Progenitor cell of endocrine pancreas (in vitro differentiated cells): ENCODE measurements around the gene HNRNPA0. TPM values are rescaled to one million over a fixed set of nuclear protein-coding genes. Genes with fewer than 3 reads are reported as not detected.
A peak's percentile ranks its signal among the peaks of the same experiment; 100 is the strongest.

Experiments
- DNase-seq: peaks from one replicate; pipeline ENCODE4 v3.0.0; 2021; ENCODE audit warnings: low spot score; ENCODE audit not compliant: unreplicated experiment
- H3K27ac Mint-ChIP-seq: 2 replicates; pipeline ENCODE4 v1.8.0; 2021; ENCODE audit warnings: mild to moderate bottlenecking, moderate library complexity, mixed read lengths
- H3K27me3 Mint-ChIP-seq: 2 replicates; pipeline ENCODE4 v1.8.0; 2021; ENCODE audit warnings: mixed read lengths
- H3K36me3 Mint-ChIP-seq: 2 replicates; pipeline ENCODE4 v1.8.0; 2022; ENCODE audit warnings: mixed read lengths; ENCODE audit not compliant: insufficient read depth
- H3K4me1 Mint-ChIP-seq: 2 replicates; pipeline ENCODE4 v1.8.0; 2021; ENCODE audit warnings: low read depth, mixed read lengths
- H3K4me3 Mint-ChIP-seq: 2 replicates; pipeline ENCODE4 v1.8.0; 2021; ENCODE audit warnings: low read depth, mild to moderate bottlenecking, moderate library complexity, mixed read lengths
- H3K9me3 Mint-ChIP-seq: 2 replicates; pipeline ENCODE4 v1.8.0; 2021; ENCODE audit warnings: low read depth, mixed read lengths
- total RNA-seq: library from RNA; stranded (reverse); gene quantifications from 2 replicates; pipeline ENCODE4 v1.2.1, GENCODE V29; 2021
- TF ChIP-seq, protein P1 (sequence below): fragments of 200-600 bp; sonication (generic); IDR thresholded peaks from one replicate; pipeline ENCODE4 v1.5.0; 2021; ENCODE audit warnings: antibody characterized with exemption, mild to moderate bottlenecking; ENCODE audit not compliant: unreplicated experiment

Gene HNRNPA0
- total RNA-seq, 1 donor from 2014 or later = 82.6 TPM

DNA sequence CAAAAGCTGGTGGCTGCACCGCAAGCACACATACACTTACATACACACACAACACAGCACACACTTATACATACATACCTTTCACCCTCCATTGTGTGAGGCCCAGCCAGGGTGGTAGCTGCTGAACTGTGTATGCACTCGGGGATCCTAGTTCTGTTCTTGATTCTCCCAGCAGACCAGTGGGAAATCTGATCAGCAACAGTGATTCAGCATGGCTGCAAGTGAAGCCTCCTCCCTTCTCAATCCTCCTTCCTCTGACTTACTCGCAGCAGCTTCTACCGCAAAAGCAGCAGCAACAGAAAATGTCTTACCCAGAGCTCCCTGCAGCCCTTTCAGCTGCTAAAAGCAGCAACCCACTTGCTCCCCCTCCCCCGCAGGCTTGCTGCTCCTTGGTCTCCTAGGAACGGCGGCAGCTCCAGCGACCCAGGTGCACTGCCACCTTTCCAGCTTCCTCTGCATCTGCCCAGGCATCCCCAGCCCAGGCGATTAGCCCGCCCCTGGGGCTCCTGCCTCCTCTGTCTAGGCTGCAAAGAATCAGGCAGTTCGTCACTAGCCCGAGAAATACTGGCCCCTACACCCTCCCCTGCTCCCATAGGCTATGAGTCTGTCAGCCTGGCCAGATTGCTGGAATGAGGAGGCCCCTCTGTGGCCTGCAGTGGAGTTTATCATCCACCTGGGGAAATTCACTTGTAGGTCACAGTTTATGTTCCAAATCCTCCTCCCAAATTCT lies 18.4 kb downstream of the HNRNPA0 start, which contains the start of gene KLHL3:
TSS of gene KLHL3 (minus strand) at position 535 of the 730 bp plus-strand sequence. CDS start at position 92, 443 bp downstream.
- no peak within 1 kb of the TSS for H3K4me3 Mint-ChIP-seq
- peaks cover 2% of the 10 kb centered on the region for H3K4me1 Mint-ChIP-seq
- H3K36me3 Mint-ChIP-seq = no peaks in the 10 kb centered on the region
- no peak within 1 kb of the TSS for H3K27ac Mint-ChIP-seq
- no peaks in the 10 kb centered on the region for H3K27me3 Mint-ChIP-seq
- TF ChIP-seq, protein P1, sequence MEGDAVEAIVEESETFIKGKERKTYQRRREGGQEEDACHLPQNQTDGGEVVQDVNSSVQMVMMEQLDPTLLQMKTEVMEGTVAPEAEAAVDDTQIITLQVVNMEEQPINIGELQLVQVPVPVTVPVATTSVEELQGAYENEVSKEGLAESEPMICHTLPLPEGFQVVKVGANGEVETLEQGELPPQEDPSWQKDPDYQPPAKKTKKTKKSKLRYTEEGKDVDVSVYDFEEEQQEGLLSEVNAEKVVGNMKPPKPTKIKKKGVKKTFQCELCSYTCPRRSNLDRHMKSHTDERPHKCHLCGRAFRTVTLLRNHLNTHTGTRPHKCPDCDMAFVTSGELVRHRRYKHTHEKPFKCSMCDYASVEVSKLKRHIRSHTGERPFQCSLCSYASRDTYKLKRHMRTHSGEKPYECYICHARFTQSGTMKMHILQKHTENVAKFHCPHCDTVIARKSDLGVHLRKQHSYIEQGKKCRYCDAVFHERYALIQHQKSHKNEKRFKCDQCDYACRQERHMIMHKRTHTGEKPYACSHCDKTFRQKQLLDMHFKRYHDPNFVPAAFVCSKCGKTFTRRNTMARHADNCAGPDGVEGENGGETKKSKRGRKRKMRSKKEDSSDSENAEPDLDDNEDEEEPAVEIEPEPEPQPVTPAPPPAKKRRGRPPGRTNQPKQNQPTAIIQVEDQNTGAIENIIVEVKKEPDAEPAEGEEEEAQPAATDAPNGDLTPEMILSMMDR = peak; percentile 23
- peak; percentile 52 for DNase-seq
- no peaks in the 10 kb centered on the region for H3K9me3 Mint-ChIP-seq

DNA sequence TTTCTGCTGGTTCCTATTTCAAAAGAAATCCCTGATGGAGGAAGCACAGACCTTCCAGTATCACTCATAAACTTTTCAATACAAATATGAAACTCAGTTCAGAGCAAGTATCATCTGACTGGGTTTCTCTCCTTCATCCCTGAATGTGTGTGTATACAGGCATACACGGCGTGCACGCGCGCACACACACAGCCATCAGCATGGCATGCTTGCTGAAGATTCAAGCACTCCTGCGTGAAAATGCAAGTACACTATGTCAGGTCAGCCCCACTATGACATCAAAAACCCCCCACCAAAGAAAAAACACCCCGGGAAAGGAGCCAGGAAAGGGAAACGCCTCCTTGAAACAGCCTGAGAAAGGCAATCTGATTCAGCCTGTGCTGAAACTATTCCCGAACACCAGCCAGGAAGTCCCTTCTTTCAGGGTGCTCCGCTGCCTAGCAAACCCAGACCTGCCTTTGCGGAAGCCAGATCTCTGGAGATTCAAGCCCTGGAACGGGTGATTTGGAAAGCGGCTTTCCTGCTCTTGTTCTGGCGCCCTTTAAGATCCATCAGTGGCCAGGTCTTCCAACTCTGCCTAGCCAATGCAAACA lies 19.1 kb downstream of the HNRNPA0 start:
- TF ChIP-seq, protein P1 = no peak
- peaks cover 2% of the 10 kb centered on the region for H3K4me1 Mint-ChIP-seq
- DNase-seq = no peak
- H3K4me3 Mint-ChIP-seq = no peak overlapping the region
- no peaks in the 10 kb centered on the region for H3K9me3 Mint-ChIP-seq
- H3K36me3 Mint-ChIP-seq = no peaks in the 10 kb centered on the region
- no peak overlapping the region for H3K27ac Mint-ChIP-seq
- no peaks in the 10 kb centered on the region for H3K27me3 Mint-ChIP-seq

DNA sequence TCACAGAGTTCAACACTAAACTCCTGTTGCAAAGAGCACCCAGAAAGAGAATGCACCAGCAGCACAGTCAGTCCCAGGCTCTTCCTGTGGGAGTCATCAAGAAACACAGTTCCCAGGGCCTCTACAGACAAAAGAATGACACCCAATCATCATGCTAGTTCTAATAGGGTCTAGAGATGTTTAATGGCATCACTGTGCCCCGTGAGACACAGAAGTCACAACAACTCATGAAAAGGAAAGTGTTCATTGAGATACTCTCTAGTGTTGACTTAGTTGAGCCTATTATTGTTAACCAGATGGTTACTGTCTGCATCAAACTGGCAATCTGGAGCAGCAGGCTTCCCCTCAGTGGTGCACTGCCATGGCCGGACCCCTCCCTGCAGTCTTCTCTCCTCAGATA lies 19.8 kb downstream of the HNRNPA0 start:
- peak overlapping the region; percentile 50 for H3K27ac Mint-ChIP-seq
- H3K36me3 Mint-ChIP-seq = no peaks in the 10 kb centered on the region
- no peak overlapping the region for H3K4me3 Mint-ChIP-seq
- no peaks in the 10 kb centered on the region for H3K9me3 Mint-ChIP-seq
- no peaks in the 10 kb centered on the region for H3K27me3 Mint-ChIP-seq
- DNase-seq = no peak
- peaks cover 2% of the 10 kb centered on the region for H3K4me1 Mint-ChIP-seq
- TF ChIP-seq, protein P1 = no peak

DNA sequence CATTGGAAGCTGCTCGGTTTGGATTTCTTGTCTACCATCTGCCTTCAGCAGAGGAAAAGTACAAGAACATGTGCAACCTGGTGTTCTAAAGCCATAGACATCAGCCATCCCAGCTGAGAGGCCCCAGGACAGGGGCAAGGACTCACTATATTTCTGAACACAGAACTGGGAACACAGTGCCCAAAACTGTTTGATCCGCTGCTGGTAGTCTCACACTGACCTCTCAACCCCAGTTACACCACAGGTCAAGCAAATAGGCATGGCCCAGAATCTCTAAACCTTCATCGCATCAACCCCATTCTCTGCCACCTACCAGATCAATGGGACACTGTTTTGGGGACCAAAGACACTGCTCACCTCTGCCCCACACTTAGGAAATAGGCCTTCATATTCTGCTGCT lies 20.2 kb downstream of the HNRNPA0 start:
- H3K4me3 Mint-ChIP-seq = no peak overlapping the region
- H3K9me3 Mint-ChIP-seq = no peaks in the 10 kb centered on the region
- no peak for DNase-seq
- no peaks in the 10 kb centered on the region for H3K27me3 Mint-ChIP-seq
- H3K36me3 Mint-ChIP-seq = no peaks in the 10 kb centered on the region
- no peak overlapping the region for H3K27ac Mint-ChIP-seq
- TF ChIP-seq, protein P1 = no peak
- peaks cover 2% of the 10 kb centered on the region for H3K4me1 Mint-ChIP-seq

DNA sequence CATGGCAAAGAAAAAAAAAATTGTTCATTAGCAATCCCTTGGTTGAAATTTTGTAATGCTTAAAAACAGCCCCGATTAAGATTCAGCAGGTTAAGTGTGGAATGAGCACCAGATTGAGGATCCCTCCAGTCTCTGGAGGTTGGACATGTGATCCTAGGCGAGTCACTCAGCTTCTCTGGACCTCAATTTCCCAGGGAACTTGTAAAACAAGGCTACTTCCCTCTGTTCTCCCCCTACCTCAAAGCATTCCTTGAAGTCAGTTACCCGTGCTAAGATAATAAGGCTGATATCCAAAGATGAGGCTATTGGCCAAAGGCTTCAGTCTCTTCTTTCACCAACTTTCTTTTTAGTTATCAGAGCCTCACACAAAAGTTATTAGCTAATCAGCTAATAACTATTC lies 21.2 kb downstream of the HNRNPA0 start:
- no peak overlapping the region for H3K27ac Mint-ChIP-seq
- DNase-seq = no peak
- H3K27me3 Mint-ChIP-seq = no peaks in the 10 kb centered on the region
- TF ChIP-seq, protein P1 = no peak
- no peaks in the 10 kb centered on the region for H3K9me3 Mint-ChIP-seq
- peaks cover 2% of the 10 kb centered on the region for H3K4me1 Mint-ChIP-seq
- no peak overlapping the region for H3K4me3 Mint-ChIP-seq
- no peaks in the 10 kb centered on the region for H3K36me3 Mint-ChIP-seq
